HG02852 (cell line): Measurements from ENCODE around the gene KAT6B.
A peak's percentile ranks its signal among the peaks of the same experiment; 100 is the strongest.
"Not testable (repeated sequence)": the region's sequence is repeated elsewhere in the genome, so short reads cannot be mapped to it uniquely, and the experiment has no call there.

Experiments
- ATAC-seq: cut with Tn5 transposase; IDR thresholded peaks from one replicate; pipeline ENCODE4 v1.9.1; 2021; ENCODE audit warnings: mild to moderate bottlenecking, moderate library complexity; ENCODE audit not compliant: unreplicated experiment

Gene KAT6B

DNA sequence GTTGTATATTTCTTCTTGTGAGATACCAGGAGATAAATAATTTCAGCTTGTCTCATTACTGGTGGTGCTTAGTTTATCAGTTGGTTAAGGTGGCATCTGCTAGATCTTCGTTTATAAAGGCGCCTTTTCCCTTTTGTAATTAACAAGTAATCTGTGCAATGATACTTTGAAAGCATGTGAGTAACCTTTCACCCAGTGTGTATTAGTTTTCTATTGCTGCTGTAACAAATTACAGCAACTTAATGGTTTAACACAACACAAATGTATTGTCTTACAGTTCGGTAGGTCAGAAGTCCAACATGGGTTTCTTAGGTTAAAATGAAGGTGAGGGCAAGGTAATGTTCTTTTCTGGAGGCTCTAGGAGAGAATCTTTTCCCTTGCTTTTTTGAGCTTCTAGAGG lies 30.5 kb downstream of the KAT6B start:
- no peak for ATAC-seq

GRCh38 chr10:74857586-74857985 lies 31.2 kb downstream of the KAT6B start:
- no peak for ATAC-seq

DNA sequence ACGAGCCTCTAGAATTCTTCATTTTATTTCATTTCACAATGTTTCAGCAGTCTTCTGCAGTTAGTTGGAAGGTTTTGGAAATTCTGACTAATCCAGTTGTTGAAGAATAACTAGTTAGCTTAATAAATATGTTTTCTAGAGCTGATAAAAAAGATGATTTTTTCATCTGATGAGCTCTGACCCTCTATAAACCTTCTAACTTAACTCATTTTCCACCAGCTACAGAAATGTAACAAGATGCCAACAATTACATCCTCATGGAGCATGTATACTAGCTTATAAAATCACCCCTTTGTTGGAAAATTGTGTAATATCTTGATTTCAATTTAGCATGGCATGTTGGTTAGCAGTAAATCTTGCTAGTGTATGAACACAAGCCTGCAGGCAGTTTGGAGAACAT lies 33.1 kb downstream of the KAT6B start:
- no peak for ATAC-seq

DNA sequence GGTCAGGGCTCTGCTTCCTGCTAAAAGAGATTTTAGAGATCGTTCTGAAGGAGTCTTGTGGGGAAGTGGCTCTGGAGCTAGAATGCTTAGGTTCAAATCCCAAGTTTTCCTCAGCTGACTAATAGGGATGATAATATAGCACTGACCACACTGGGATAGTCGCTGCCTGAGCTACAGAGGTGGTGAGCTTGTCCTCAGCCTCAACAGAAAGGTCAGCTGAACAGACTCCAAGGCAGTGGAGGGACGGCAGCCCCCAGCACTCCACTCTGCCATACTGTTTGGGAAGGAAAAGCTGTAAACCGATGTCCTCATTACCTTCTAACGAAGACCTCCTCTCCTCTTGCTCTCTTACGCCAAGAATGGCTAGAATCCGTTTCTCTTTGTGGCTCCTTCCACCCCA lies 36.2 kb downstream of the KAT6B start:
- no peak for ATAC-seq

- no peak for ATAC-seq
Measured at GRCh38 chr10:74863551-74863950, 37.2 kb downstream of the KAT6B start.

DNA sequence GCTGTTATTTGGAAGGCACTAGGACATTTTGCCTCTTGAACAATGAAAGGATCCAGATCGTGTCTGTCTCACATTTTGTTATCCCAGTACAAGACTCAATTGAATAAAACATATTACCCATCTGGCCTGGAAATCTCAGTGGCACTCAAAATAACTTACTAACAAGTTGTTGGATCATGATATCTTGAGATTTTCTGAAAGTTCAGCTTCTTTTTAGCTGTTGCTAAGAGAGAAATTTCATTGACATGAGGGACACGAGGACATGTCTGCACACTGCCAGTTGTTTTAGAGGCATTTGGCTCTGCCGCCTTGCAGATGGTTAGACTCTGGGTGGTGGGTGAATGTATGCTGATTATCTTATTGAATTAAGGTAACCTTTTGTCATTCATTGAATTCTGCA lies 41.0 kb downstream of the KAT6B start:
- no peak for ATAC-seq

GRCh38 chr10:74868392-74868977 lies 42.1 kb downstream of the KAT6B start:
- no peak for ATAC-seq

DNA sequence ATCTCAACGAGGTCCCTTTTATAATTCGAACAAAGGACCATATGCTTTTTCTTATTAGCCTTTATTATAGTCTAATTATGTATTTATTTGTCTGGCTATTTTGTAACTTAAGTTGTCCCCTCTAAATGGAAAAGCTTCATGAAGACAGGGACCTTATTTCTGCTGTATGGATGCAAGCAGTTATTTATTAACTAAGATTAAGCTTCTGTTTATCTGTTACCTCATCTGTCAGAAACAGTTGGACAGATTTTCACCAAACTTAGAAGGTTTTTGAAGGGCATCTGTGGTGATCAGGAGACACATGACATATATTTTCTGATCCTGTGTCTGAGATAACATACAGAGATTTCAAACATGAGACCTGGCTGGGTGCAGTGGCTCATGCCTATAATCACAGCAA lies 43.2 kb downstream of the KAT6B start:
- no peak for ATAC-seq

DNA sequence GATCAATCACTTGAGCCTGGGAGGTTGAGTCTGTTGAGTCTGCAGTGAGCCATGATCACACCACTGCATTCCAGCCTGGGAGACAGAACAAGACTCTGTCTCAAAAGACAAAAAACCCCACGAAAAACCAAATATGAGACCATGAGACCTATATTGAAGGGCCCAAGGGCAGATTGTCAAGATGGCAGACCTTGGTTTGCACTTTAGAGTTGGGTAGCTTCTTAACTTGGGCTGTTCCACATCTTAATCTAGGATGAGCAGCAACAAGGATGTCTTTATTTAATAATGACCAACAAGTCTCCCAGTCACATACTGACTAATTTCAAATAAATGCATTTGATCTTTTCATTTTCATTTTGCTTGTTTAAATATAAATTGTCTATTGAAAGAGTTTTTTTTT lies 43.8 kb downstream of the KAT6B start:
- no peak for ATAC-seq

DNA sequence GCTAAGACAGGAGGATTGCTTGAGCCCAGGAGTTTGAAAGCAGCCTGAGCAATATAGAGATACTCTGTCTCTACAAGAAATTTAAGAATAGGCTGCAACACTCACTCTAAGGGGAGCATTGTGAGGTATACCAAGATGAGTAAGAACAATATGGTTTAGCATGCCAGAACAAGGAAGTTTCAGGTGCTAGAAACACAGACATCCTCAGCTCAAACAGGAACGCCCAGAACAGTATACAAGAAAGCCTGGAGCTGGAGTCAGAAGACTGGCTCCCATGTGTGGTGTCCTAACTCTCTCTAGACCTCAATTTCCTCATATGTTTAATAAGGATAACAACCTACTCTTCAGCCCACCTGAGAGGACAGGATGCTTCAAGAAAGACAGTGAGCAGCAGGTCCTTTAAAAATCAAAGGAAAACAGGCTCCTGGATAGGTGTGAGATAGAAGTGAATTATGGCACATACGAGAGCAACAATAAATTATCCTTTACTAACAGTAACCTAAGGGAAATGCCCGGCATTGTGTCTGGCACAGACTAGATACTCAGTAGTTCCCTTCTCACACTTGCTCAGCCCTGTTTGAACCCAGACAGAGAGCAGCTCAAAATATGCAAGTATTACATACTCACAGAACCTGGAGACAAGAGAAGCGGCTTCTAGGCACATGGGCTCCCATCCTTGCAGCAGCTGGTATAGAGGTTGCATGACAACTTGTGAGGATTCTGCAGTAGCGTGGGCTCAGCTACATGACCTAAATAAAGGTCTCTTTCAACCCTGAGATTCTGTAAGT lies 45.4 kb downstream of the KAT6B start:
- peak; percentile 88 for ATAC-seq

DNA sequence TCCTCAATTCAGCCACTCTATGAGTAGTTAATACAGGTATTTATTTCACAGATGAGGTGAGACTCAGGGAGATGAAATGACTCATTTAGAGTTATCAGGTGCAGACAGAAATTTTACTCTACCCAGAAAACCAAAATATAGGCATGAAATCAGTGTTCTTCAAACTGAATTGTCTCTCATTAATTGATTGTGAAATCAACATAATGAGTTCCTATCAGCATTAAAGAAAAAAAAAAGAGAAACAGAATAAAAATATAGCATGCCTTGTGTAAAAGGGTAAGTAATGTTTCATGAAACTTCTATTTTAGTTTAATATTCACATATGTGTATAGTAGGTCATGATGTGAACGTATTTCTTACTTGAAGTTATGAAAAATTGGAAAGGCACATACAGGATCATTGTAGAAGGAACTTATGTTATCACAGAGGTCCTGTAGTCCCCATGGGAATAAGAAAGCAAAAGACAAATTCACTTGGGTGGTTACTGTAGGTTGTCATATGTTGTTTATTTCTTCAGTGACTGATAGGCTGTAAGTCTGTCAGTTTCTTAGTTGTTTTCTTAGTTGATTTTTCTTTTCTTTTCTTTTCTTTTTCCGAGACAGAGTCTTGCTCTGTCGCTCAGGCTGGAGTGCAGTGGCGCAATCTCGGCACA lies 47.5 kb downstream of the KAT6B start:
- ATAC-seq, result no peak

DNA sequence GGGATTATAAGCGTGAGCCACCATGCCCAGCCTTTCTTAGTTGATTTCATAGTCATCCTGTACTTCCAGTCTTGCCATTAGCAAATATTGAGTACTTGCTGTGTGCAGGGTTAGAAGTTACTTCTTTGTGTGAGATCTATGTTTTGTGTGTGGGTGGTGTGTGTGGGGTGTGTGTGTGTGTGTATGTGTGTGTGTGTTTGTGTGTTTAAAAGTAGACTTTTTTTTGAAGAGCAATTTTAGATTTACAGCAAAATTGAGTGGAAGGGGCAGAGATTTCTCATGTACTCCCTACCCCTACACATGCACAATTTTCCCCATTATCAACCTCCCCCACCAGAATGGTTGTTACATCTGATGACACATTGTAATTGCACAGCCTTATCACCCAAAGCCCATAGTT lies 48.2 kb downstream of the KAT6B start:
- no peak for ATAC-seq

DNA sequence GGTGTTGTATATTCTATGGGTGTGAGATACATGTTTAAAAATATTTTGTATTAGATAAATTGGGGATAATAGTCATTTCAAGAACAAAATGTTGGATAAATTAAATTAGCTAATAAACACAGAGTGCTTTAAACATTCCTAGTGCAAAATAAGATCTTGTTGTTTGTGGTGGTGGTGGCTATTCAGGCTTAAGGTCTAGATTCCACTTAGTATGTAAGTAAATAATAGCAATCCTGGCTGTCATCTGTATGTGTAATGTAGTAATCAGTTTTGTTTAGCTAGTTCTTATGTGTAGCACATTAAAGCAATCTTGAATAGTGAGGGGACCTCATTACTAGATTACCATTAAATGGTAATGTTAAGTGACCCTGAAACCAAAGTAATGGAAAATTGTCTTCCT lies 48.7 kb downstream of the KAT6B start:
- ATAC-seq, result no peak

DNA sequence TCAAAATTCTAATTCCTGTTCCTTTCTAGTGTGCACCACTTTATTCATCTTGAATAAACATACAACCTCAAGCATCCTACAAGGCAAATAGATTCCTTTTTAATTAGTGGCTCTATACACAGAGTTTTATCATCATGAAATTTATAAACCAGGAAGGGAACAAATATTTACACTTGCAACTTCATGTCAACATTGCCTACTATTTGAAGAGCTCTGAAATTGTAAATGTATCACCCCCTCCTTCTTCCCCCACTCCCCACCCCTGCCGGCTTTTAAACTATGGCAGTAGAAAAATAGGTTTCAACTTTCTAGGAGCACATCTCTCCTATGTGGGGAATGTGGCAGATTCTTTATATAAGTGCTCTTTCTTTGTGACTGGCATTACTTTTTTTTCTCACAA lies 49.6 kb downstream of the KAT6B start:
- ATAC-seq, result no peak

DNA sequence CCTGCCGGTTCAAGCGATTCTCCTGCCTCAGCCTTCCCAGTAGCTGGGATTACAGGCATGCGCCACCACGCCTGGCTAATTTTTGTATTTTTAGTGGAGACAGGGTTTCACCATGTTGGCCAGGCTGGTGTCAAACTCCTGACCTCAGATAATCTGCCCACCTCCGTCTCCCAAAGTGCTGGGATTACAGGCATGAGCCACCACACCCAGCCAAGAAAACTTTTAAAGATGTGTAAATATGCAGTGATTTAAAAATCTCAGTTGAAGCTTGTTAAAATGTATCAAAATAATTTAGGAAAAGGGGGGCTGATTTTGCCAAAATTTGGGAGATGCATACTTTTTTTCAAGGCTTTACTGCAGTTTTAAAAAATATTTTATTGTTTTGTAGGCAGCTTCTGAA lies 50.7 kb downstream of the KAT6B start:
- ATAC-seq, result not testable (repeated sequence)

DNA sequence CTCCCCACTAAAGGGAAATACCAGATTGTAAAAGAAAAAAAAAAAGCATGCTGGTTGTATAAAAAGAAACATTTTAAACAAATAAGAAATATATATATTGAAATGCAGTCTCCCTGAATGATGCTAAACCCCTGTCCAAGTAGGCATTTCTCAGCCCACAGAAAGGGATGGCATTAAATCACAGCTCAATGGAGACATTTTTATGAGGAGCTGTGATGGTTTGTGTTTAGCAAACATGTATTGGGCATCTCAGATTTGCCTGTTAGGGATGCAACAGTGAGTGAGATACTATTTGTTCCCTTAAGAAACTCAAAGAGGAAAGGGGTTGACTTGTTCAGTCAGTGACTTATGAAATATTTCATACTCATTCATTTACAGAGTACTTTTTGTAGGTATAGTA lies 51.5 kb downstream of the KAT6B start:
- ATAC-seq, result no peak

- no peak for ATAC-seq
Measured at GRCh38 chr10:74880041-74880440, 53.6 kb downstream of the KAT6B start.

- ATAC-seq, result no peak
Measured at GRCh38 chr10:74881253-74881884, 55.0 kb downstream of the KAT6B start.

- ATAC-seq, result no peak
Measured at GRCh38 chr10:74882427-74882826, 56.0 kb downstream of the KAT6B start.

DNA sequence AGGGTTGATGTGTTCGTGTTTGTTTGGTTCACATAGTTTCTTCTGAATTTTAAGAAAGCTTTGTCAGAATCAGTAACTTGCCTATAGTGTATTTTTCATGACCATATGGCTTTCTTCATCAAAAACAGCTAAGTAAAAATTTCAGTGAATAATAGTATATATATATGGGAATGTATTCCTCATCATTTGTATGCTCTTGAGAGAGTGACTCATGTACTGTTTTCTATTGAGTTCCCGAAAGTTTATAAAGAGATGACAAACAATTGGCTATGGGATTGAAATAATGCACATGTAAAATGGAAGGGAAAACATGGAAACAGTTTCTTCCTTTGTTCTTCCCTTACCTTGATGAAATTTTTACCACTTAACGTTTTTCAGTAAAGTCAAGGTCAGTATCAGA lies 56.4 kb downstream of the KAT6B start:
- ATAC-seq, result no peak

- no peak for ATAC-seq
Measured at GRCh38 chr10:74883428-74883827, 57.0 kb downstream of the KAT6B start.
